Stomach (tissue), 4 donors: ENCODE results near the gene FRAT2.

Source experiments
- CTCF ChIP-seq, 7 experiments: fragments of 450-650 bp in 4 of 7; fragments of 200-600 bp in 3 of 7; sonication (generic) in 3 of 7; IDR thresholded peaks; one replicate each; pipeline ENCODE4 v1.5.1; 2016 to 2019; ENCODE audit warnings: antibody characterized with exemption in 7 of 7, control low read depth in 2 of 7, mild to moderate bottlenecking in 1 of 7
- EP300 ChIP-seq: sonication (generic); formaldehyde crosslinking; IDR thresholded peaks from one replicate; pipeline ENCODE4 v1.6.1; 2017; ENCODE audit warnings: antibody characterized with exemption
- POLR2A ChIP-seq, 4 donors: fragments of 450-650 bp; IDR thresholded peaks; one replicate each; pipeline ENCODE4 v1.6.1; 2016; ENCODE audit warnings: antibody characterized with exemption in 4 of 4, control low read depth in 2 of 4, mild to moderate bottlenecking in 1 of 4, moderate library complexity in 1 of 4
- POLR2AphosphoS5 ChIP-seq, 3 donors: sonication (generic); formaldehyde crosslinking; IDR thresholded peaks; one replicate each; pipeline ENCODE4 v1.6.1; 2016; ENCODE audit warnings: antibody characterized with exemption in 3 of 3

GRCh38 chr10:97302088-97302791 lies 32.3 kb downstream of the FRAT2 start:
- TF ChIP-seq CTCF (IDR thresholded peaks at IDR 0.05) = no peak
- TF ChIP-seq EP300 = no peak
- no peak for TF ChIP-seq POLR2A (IDR thresholded peaks at IDR 0.05)
- no peak for TF ChIP-seq POLR2AphosphoS5 (IDR thresholded peaks at IDR 0.05)
